Activated naive CD8-positive, alpha-beta T cell treated with anti-CD3 and anti-CD28 coated beads for 36 hours (primary cell): ENCODE measurements around the gene UCHL5. TPM values are rescaled to one million over a fixed set of nuclear protein-coding genes. Genes with fewer than 3 reads are reported as not detected.
"Not testable (repeated sequence)": the region's sequence is repeated elsewhere in the genome, so short reads cannot be mapped to it uniquely, and the experiment has no call there.

ENCODE experiments used
- DNase-seq: peaks from one replicate; pipeline ENCODE4 v3.0.0; 2021
- H3K27ac Mint-ChIP-seq: one replicate; pipeline ENCODE4 v1.8.0; 2022; ENCODE audit warnings: mild to moderate bottlenecking, moderate library complexity, mixed read lengths
- H3K27me3 Mint-ChIP-seq: one replicate; pipeline ENCODE4 v1.8.0; 2022; ENCODE audit warnings: mild to moderate bottlenecking, mixed read lengths
- H3K36me3 Mint-ChIP-seq: one replicate; pipeline ENCODE4 v1.8.0; 2021; ENCODE audit warnings: mild to moderate bottlenecking, mixed read lengths
- H3K4me1 Mint-ChIP-seq: one replicate; pipeline ENCODE4 v1.8.0; 2021; ENCODE audit warnings: mixed read lengths
- H3K4me3 Mint-ChIP-seq: one replicate; pipeline ENCODE4 v1.8.0; 2022; ENCODE audit warnings: mild to moderate bottlenecking, moderate library complexity, mixed read lengths
- H3K9me3 Mint-ChIP-seq: one replicate; pipeline ENCODE4 v1.8.0; 2022; ENCODE audit warnings: mixed read lengths
- total RNA-seq, 2 experiments: library from RNA; stranded (reverse); gene quantifications; one replicate each; pipeline ENCODE4 v1.2.3, GENCODE V29; 2021

Gene UCHL5
- total RNA-seq, 2 experiments from 2014 or later: 118 to 129 TPM

- Mint-ChIP-seq H3K4me3 (no peak overlapping the region), H3K4me1 (peaks cover 21% of the 10 kb centered on the region), H3K36me3 (peaks cover 40% of the 10 kb centered on the region), H3K9me3 (no peaks in the 10 kb centered on the region), H3K27ac (no peak overlapping the region), H3K27me3 (no peaks in the 10 kb centered on the region)
- no peak for DNase-seq
Measured at GRCh38 chr1:193042766-193043691, 16.1 kb downstream of the UCHL5 start.

- no peak for DNase-seq
- no peak overlapping the region for H3K4me3 Mint-ChIP-seq
- H3K27me3 Mint-ChIP-seq: no peaks in the 10 kb centered on the region
- H3K4me1 Mint-ChIP-seq: peaks cover 36% of the 10 kb centered on the region
- H3K9me3 Mint-ChIP-seq: no peaks in the 10 kb centered on the region
- H3K36me3 Mint-ChIP-seq: peaks cover 55% of the 10 kb centered on the region
- H3K27ac Mint-ChIP-seq: peak overlapping the region; percentile 54
Measured at GRCh38 chr1:193040011-193040410, 19.1 kb downstream of the UCHL5 start.

GRCh38 chr1:193036337-193037047 is 22.7 kb downstream of the UCHL5 start:
- no peak for DNase-seq
- H3K27ac Mint-ChIP-seq: no peak overlapping the region
- no peaks in the 10 kb centered on the region for H3K27me3 Mint-ChIP-seq
- peaks cover 50% of the 10 kb centered on the region for H3K36me3 Mint-ChIP-seq
- H3K4me1 Mint-ChIP-seq: peaks cover 39% of the 10 kb centered on the region
- H3K4me3 Mint-ChIP-seq: no peak overlapping the region
- no peaks in the 10 kb centered on the region for H3K9me3 Mint-ChIP-seq

- DNase-seq: no peak
- Mint-ChIP-seq H3K9me3 (no peaks in the 10 kb centered on the region), H3K4me1 (peaks cover 29% of the 10 kb centered on the region), H3K27me3 (no peaks in the 10 kb centered on the region), H3K4me3 (no peak overlapping the region), H3K36me3 (peaks cover 39% of the 10 kb centered on the region), H3K27ac (no peak overlapping the region)
Measured at GRCh38 chr1:193033610-193034009, 25.6 kb downstream of the UCHL5 start.

GRCh38 chr1:193032643-193033427 is 26.3 kb downstream of the UCHL5 start:
- not testable (repeated sequence) for DNase-seq, H3K27ac Mint-ChIP-seq, H3K27me3 Mint-ChIP-seq, H3K4me3 Mint-ChIP-seq, H3K9me3 Mint-ChIP-seq
- H3K4me1 Mint-ChIP-seq: peaks cover 27% of the 10 kb centered on the region
- peaks cover 33% of the 10 kb centered on the region for H3K36me3 Mint-ChIP-seq

GRCh38 chr1:193031431-193031830 is 27.7 kb downstream of the UCHL5 start:
- no peak overlapping the region for H3K4me3 Mint-ChIP-seq
- peaks cover 27% of the 10 kb centered on the region for H3K36me3 Mint-ChIP-seq
- DNase-seq: no peak
- H3K27me3 Mint-ChIP-seq: no peaks in the 10 kb centered on the region
- H3K27ac Mint-ChIP-seq: no peak overlapping the region
- peaks cover 17% of the 10 kb centered on the region for H3K4me1 Mint-ChIP-seq
- H3K9me3 Mint-ChIP-seq: no peaks in the 10 kb centered on the region

GRCh38 chr1:193030280-193030679 is 28.9 kb downstream of the UCHL5 start:
- H3K27ac Mint-ChIP-seq: no peak overlapping the region
- H3K4me1 Mint-ChIP-seq: peaks cover 14% of the 10 kb centered on the region
- H3K4me3 Mint-ChIP-seq: no peak overlapping the region
- no peaks in the 10 kb centered on the region for H3K9me3 Mint-ChIP-seq
- no peaks in the 10 kb centered on the region for H3K27me3 Mint-ChIP-seq
- H3K36me3 Mint-ChIP-seq: peaks cover 27% of the 10 kb centered on the region
- no peak for DNase-seq

- Mint-ChIP-seq H3K4me1 (no peaks in the 10 kb centered on the region), H3K27me3 (no peaks in the 10 kb centered on the region), H3K9me3 (no peaks in the 10 kb centered on the region), H3K36me3 (peaks cover 11% of the 10 kb centered on the region), H3K27ac (no peak overlapping the region), H3K4me3 (no peak overlapping the region)
- no peak for DNase-seq
Measured at GRCh38 chr1:193025218-193025617, 33.9 kb downstream of the UCHL5 start.

GRCh38 chr1:193019442-193020026 is 39.6 kb downstream of the UCHL5 start:
- Mint-ChIP-seq H3K4me3 (no peak overlapping the region), H3K9me3 (no peaks in the 10 kb centered on the region), H3K27ac (no peak overlapping the region), H3K36me3 (peaks cover 5% of the 10 kb centered on the region), H3K4me1 (no peaks in the 10 kb centered on the region), H3K27me3 (no peaks in the 10 kb centered on the region)
- no peak for DNase-seq

- no peaks in the 10 kb centered on the region for H3K4me1 Mint-ChIP-seq
- H3K9me3 Mint-ChIP-seq: no peaks in the 10 kb centered on the region
- peaks cover 2% of the 10 kb centered on the region for H3K36me3 Mint-ChIP-seq
- no peaks in the 10 kb centered on the region for H3K27me3 Mint-ChIP-seq
- no peak overlapping the region for H3K4me3 Mint-ChIP-seq
- no peak overlapping the region for H3K27ac Mint-ChIP-seq
- no peak for DNase-seq
Measured at GRCh38 chr1:193016788-193017187, 42.4 kb downstream of the UCHL5 start.

GRCh38 chr1:193014400-193014799 is 44.8 kb downstream of the UCHL5 start:
- Mint-ChIP-seq H3K27ac (no peak overlapping the region), H3K27me3 (no peaks in the 10 kb centered on the region), H3K36me3 (peaks cover 2% of the 10 kb centered on the region), H3K9me3 (no peaks in the 10 kb centered on the region), H3K4me1 (no peaks in the 10 kb centered on the region), H3K4me3 (no peak overlapping the region)
- no peak for DNase-seq

GRCh38 chr1:193013707-193014106 is 45.5 kb downstream of the UCHL5 start:
- Mint-ChIP-seq H3K27ac (no peak overlapping the region), H3K36me3 (peaks cover 2% of the 10 kb centered on the region), H3K27me3 (no peaks in the 10 kb centered on the region), H3K9me3 (no peaks in the 10 kb centered on the region), H3K4me1 (no peaks in the 10 kb centered on the region), H3K4me3 (no peak overlapping the region)
- DNase-seq: no peak

GRCh38 chr1:193013005-193013404 is 46.2 kb downstream of the UCHL5 start:
- no peaks in the 10 kb centered on the region for H3K27me3 Mint-ChIP-seq
- no peaks in the 10 kb centered on the region for H3K9me3 Mint-ChIP-seq
- no peaks in the 10 kb centered on the region for H3K36me3 Mint-ChIP-seq
- H3K27ac Mint-ChIP-seq: no peak overlapping the region
- DNase-seq: no peak
- H3K4me3 Mint-ChIP-seq: no peak overlapping the region
- H3K4me1 Mint-ChIP-seq: no peaks in the 10 kb centered on the region

GRCh38 chr1:193011406-193011805 is 47.8 kb downstream of the UCHL5 start:
- no peak overlapping the region for H3K4me3 Mint-ChIP-seq
- DNase-seq: no peak
- peaks cover 3% of the 10 kb centered on the region for H3K36me3 Mint-ChIP-seq
- H3K9me3 Mint-ChIP-seq: peaks cover 2% of the 10 kb centered on the region
- H3K4me1 Mint-ChIP-seq: no peaks in the 10 kb centered on the region
- no peak overlapping the region for H3K27ac Mint-ChIP-seq
- H3K27me3 Mint-ChIP-seq: no peaks in the 10 kb centered on the region

- H3K36me3 Mint-ChIP-seq: peaks cover 17% of the 10 kb centered on the region
- no peak for DNase-seq
- H3K4me3 Mint-ChIP-seq: no peak overlapping the region
- H3K27ac Mint-ChIP-seq: no peak overlapping the region
- H3K4me1 Mint-ChIP-seq: peaks cover 2% of the 10 kb centered on the region
- H3K27me3 Mint-ChIP-seq: no peaks in the 10 kb centered on the region
- peaks cover 11% of the 10 kb centered on the region for H3K9me3 Mint-ChIP-seq
Measured at GRCh38 chr1:193009501-193009900, 49.7 kb downstream of the UCHL5 start.
